Upper lobe of right lung (tissue), 1 donor: ENCODE data around the gene ZFYVE9. TPM values are rescaled to one million over a fixed set of nuclear protein-coding genes. Genes with fewer than 3 reads are reported as not detected.

Experiments
- ATAC-seq: fragments of 200-7000 bp; cut with Tn5 transposase; one replicate; pipeline ENCODE4 v1.9.1; 2020; ENCODE audit warnings: mild to moderate bottlenecking, moderate library complexity
- DNase-seq: peaks from one replicate; pipeline ENCODE4 v3.0.0-alpha.2; 2020
- H3K27ac ChIP-seq: fragments of 200-600 bp; one replicate; pipeline ENCODE4 v1.8.0; 2022
- H3K27me3 ChIP-seq: fragments of 200-600 bp; one replicate; pipeline ENCODE4 v1.8.0; 2022; ENCODE audit warnings: mild to moderate bottlenecking
- H3K36me3 ChIP-seq: fragments of 200-600 bp; one replicate; pipeline ENCODE4 v1.8.0; 2022
- H3K4me1 ChIP-seq: fragments of 200-600 bp; one replicate; pipeline ENCODE4 v1.8.0; 2022
- H3K4me3 ChIP-seq: fragments of 200-600 bp; one replicate; pipeline ENCODE4 v1.8.0; 2022; ENCODE audit warnings: mild to moderate bottlenecking
- H3K9me3 ChIP-seq: fragments of 200-600 bp; one replicate; pipeline ENCODE4 v1.8.0; 2022
- CTCF ChIP-seq: fragments of 200-600 bp; IDR thresholded peaks from one replicate; pipeline ENCODE4 v1.8.0; 2022; ENCODE audit warnings: antibody characterized with exemption
- intact Hi-C: fragments of 100-400 bp; cut with DNase I; formaldehyde crosslinking; loops from one replicate; pipeline ENCODE4 v1.11.0; 2022
- total RNA-seq: library from RNA; stranded (reverse); fragmentation: NEBNext Ultra II Directional; extraction: Animal tissue kit (Norgen Biotek cat#: 25700); gene quantifications from one replicate; pipeline ENCODE4 v1.2.1, GENCODE V29; 2021
- donor health status: DM: no; HTN: yes; CAD: no; lungs with severe emphysema.

ZFYVE9 gene
- total RNA-seq, 1 donor from 2014 or later = 23.9 TPM

- peaks cover 13% of the 10 kb centered on the region for H3K4me1 ChIP-seq
- TF ChIP-seq CTCF = no peak
- DNase-seq (no peak), ATAC-seq (no peak)
- H3K4me3 ChIP-seq = no peak overlapping the region
- H3K27me3 ChIP-seq = no peaks in the 10 kb centered on the region
- H3K9me3 ChIP-seq = no peaks in the 10 kb centered on the region
- H3K36me3 ChIP-seq = peaks cover 82% of the 10 kb centered on the region
- intact Hi-C loops = no loop called here
- no peak overlapping the region for H3K27ac ChIP-seq
These were observed 218.7 kb downstream of the ZFYVE9 start for GRCh38 chr1:52360595-52360968.

GRCh38 chr1:52364235-52364839, 222.4 kb downstream of the ZFYVE9 start:
- DNase-seq (no peak), ATAC-seq (no peak)
- intact Hi-C loops = no loop called here
- H3K27ac ChIP-seq = no peak overlapping the region
- peaks cover 18% of the 10 kb centered on the region for H3K4me1 ChIP-seq
- peak overlapping the region; percentile 92 for H3K4me3 ChIP-seq
- TF ChIP-seq CTCF = no peak
- no peaks in the 10 kb centered on the region for H3K27me3 ChIP-seq
- no peaks in the 10 kb centered on the region for H3K9me3 ChIP-seq
- peaks cover 44% of the 10 kb centered on the region for H3K36me3 ChIP-seq

- Histone ChIP-seq H3K4me3 (peak overlapping the region; percentile 92), H3K27ac (peak overlapping the region; percentile 97), H3K4me1 (peaks cover 18% of the 10 kb centered on the region), H3K27me3 (no peaks in the 10 kb centered on the region), H3K36me3 (peaks cover 36% of the 10 kb centered on the region), H3K9me3 (no peaks in the 10 kb centered on the region)
- ATAC-seq (peak; percentile 47), DNase-seq (peak; percentile 87)
- no peak for TF ChIP-seq CTCF
- intact Hi-C loops = no loop called here
These were observed 223.3 kb downstream of the ZFYVE9 start for GRCh38 chr1:52365071-52365745.

- Histone ChIP-seq H3K4me1 (peaks cover 18% of the 10 kb centered on the region), H3K9me3 (no peaks in the 10 kb centered on the region), H3K36me3 (peaks cover 28% of the 10 kb centered on the region), H3K27me3 (no peaks in the 10 kb centered on the region), H3K27ac (peak within 1 kb of the TSS; percentile 97), H3K4me3 (peak within 1 kb of the TSS; percentile 92)
- ATAC-seq (peak; percentile 96), DNase-seq (peak; percentile 100)
- peak; percentile 13 for TF ChIP-seq CTCF
- intact Hi-C loops = no loop called here
These were observed 224.0 kb downstream of the ZFYVE9 start, which contains the start of gene CC2D1B for GRCh38 chr1:52365746-52366516. Gene CC2D1B, minus strand, starts transcription at chr1:52366205. Its CDS starts 1,585 bp downstream, at chr1:52364620.

GRCh38 chr1:52366517-52366827, 224.6 kb downstream of the ZFYVE9 start:
- TF ChIP-seq CTCF = no peak
- Histone ChIP-seq H3K4me1 (peaks cover 18% of the 10 kb centered on the region), H3K27me3 (no peaks in the 10 kb centered on the region), H3K9me3 (no peaks in the 10 kb centered on the region), H3K4me3 (peak overlapping the region; percentile 92), H3K27ac (no peak overlapping the region), H3K36me3 (peaks cover 23% of the 10 kb centered on the region)
- DNase-seq (no peak), ATAC-seq (no peak)
- intact Hi-C loops = no loop called here
